NOMO-1 treated with DMSO at 0.1 percent for 48 hours (cell line): ENCODE measurements around the gene FAM168A.

ENCODE experiments used
- DNase-seq: peaks from one replicate; lab custom pipeline; 2025; ENCODE audit not compliant: unreplicated experiment; lab: John Stamatoyannopoulos, UW

Gene FAM168A

DNA sequence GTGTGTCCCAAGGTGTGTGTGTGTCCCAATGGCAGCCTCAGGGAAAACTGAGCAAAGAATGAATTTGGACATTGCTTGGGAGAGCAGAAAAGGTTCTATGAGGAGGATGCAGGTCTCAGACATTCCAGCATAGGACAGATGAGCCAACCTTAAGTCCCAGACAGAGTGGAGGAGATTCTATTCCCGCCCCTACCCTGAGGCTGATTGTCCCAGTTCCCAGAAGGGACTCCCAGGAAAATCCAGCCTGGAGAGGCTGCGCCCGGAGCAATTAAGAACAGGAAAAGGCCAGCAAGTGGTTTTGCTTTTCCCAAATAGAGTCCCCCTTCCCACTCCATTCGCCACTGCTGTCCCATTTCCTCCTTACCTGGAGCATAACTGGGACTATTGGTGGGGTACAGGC is 167.6 kb downstream of the FAM168A start:
- DNase-seq = no peak

DNA sequence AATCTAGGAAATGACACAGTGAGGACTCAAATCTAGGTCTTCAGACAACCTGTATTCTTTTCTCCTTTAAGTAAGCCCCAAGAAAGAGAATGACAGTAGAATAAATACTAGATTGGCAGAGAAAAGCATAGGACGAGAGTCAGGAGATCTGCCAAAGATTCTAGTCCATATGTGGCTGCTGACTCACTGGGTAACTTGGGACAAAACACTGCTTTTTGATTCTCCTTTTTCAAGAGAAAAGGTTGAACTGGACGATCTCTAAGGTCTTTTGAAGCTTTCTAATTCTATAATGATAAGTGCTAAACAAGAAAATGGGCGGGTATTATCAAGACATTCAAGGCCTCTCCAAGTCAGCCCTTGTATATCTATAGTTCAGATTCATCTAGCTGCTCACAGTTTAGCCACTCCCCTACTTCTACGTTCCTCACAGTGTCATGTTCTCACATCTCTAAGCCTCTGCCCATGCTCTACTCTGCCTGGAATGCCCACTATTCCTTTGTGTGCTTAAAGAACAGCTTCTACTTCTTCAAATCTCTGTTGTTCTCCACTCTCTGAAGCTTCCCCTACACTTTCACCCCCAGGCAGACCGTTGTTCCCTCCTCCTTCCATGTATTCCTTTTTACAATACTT is 168.7 kb downstream of the FAM168A start:
- no peak for DNase-seq

DNA sequence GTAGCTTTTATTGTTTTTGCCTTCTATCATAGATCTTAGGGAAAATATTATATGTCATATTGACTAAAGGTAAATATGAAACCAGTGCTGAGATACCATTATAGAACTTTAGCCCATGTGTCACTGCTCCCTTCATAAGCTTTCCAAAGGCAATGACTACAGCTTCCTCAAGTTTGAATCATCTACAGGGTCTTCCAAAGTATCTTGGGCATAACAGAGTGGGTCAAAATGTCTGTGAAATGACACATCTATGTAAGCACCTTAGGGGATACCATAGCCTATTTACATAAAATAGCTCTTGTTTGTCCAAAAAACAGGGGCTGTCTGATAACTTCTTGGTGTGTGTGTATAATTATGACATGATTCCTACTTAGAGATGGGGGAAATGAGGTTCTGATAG is 169.2 kb downstream of the FAM168A start:
- DNase-seq = no peak

DNA sequence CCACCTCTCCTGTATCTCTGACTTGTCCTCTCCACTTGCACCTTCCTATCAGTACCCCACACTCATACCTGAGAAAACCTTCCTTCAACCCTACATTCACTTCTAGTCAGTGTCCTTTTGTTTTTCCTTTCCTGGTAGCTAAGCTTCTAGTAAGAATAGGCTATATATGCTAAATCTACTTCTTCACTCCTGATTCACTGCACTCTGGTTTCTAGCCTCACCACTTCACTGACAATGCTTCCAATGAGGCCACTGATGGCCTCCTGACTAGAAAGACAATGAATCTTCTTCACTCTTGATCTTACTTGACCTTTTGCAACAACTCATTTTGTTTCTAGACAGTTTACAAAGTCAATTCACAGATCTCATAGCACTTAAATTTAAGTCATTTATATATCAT is 169.7 kb downstream of the FAM168A start:
- no peak for DNase-seq

DNA sequence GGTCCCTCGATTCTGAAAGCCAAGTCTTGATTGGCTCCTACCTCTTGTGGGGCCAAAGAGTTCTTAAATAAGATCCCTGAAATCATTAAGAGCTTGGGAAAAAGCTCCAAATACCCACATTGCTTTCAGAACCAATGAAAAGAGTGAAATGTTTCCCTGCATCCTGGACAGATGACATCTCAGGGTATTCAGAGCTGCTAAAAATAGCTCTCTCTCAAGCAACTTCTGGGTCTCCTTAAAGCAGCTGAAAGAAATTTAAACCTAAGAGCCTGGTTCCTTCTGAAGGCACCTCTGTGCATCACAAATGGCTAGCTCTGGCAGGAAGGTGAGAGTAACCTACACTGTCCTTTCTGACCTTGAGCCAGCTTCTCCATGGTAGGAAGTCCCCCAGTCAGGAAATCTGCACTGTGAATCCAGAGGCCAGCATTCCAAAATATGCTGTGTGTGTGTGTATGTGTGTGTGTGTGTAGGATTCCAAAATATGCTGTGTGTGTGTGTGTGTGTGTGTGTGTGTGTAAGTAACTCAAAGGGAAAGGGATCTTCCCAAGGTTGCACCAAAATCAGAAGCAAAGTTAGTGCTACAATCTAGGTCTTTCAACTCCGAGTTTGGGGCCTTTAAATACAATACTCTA is 171.6 kb downstream of the FAM168A start:
- DNase-seq = no peak

DNA sequence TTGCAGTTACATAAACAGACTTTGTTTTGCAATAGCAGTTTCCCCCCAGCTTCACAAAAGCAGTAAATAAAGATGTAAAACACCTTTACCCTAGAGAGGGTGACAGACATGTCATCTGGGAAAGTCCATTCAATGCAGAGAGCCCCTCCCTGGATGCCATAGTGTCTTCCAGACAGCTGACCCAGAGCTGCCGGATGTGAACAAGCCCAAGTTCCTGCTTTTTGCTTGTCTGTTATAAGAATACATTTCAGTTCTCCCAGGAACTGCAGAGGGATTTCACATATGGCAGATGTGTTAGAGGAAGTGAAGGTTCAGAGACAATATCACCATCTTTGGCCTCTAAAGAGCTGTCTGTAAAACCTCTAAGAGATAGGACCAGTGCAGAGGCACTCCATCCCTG is 172.8 kb downstream of the FAM168A start:
- DNase-seq = peak; percentile 71

DNA sequence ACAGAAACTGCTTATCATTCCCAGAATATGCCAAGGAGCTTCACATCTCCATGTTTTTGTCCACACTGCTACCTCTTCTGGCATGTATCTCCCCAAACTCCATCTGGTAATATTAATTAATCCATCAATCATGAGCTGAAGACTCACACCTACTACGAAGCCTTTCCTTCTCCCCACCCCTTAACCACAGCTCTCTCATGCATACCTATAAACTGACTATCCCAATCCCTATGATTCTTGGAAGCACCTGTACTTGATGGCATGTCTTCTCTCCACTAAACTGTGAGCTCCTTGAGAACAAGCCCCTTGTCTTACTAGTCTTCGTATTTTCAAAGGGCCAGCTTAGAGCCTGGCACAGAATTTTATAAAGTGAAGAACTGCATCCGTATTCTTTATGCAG is 174.4 kb downstream of the FAM168A start:
- DNase-seq = no peak

DNA sequence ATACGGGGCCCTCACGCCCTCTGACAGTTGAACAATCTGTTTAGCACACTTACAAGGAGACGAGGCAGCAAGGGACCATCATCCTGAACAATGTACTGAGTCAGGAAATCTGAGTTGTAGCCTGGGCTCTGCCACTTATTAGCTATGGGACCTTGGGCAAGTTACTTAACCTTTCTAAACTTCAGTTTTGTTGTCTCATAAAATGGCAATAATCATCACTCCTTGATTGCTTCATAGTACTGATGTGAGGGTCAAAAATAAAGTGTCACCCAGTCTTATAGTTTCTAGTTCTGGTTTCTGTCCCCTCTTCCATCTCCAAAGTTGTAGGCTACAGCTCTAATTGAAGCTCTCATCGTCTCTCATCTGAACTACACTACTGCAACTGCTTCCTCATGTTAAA is 175.0 kb downstream of the FAM168A start:
- DNase-seq = peak; percentile 16

DNA sequence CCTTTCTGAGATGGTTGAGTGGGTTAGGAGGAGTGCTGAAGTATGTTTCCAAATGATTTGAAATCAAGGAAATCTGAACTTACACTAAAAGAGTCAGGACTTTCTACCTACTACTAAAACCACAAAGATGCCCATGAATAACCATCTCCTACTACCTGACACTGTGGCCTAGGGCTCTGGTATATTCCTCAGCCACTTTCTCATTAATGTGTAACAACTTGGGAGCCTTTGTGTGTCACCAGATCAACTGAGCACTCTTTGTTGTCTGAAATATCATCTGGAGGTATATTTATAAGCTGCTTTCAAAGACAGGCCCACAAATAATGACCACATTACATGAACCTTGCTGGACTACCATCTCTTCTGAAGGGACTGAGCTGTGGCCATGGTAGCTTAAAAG is 177.8 kb downstream of the FAM168A start:
- no peak for DNase-seq

DNA sequence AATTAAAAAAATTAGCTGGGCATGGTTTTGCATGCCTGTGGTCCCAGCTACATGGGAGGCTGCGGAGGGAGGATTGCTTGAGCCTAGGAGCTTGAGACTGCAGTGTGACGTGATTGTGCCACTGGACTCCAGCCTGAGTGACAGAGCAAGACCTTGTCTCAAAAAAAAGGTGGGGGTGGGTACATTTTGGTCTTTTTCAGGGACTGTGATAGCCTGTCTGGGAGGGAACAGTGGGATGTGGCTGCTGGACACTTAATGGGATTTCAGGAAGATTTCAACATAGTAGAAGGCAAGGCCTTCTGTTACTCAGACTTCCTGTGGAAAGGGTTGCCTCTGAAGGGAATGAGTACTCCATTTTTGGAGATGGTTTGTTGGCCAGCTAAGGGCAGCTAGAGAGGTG is 181.1 kb downstream of the FAM168A start:
- DNase-seq = no peak

DNA sequence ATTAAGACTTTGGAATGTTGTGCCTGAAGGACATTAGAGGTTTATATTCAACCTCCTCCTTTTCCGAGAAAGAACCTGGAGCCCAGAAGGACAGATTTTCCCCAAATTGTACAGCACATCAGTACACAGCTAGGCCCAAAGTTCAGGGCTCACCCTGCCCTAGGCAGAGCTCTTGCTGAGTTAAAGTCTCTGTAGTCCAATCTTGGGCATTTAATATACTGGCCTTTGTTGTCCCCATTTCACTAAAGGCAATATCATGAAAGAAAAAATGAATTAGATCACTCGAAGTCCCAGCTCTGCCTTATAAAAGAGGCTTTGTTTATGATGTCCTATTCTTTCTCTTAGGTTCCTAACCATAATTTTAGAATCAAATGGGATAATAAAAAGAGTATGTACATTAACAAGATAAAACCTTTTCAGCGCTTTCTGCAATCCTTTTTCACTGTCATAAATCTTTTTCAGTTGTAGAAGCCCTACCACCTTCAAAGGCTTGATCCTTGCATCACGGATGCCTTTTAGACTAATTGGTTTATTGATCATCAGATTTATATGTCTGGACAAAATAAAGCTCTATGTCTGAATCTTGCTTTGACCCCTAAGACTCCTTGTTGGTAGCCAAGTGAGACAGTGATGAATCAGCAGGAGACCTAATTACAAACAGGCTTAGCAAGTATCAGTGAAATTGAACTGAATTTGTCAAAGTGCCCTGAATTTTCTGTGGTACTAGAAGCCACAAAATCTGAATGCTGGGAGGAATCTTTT is 181.9 kb downstream of the FAM168A start:
- no peak for DNase-seq

DNA sequence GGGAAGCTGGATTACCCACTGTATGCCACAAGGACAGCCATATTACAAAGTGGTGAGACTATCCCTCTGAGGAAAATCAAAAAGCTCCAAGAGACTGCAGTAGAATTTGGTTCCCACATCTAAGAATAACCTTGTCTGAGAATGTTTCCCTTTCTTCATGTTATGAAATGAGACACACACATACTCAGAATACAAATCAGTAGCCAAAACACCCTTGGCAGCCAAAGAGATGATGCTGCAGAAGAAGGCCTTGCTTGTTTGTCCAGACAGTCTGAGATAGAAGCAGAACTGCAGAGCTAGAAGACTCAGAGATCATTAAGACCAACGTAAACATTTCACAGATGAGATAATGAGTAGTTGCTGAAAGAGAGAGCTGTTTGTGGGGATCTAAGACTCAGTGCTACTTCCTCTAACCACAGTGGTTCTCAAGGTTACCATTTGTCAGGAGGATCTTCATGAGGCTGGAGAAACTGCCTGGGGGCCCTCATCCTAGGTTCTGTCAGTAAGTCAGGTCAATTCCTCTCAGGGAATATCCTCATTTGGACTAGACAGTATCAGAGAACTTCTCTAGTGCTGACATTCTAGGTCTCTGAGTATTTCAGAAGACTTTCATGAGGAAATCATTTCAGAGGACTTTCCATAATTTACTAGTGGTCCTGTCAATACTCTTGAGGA is 182.8 kb downstream of the FAM168A start:
- peak; percentile 78 for DNase-seq

DNA sequence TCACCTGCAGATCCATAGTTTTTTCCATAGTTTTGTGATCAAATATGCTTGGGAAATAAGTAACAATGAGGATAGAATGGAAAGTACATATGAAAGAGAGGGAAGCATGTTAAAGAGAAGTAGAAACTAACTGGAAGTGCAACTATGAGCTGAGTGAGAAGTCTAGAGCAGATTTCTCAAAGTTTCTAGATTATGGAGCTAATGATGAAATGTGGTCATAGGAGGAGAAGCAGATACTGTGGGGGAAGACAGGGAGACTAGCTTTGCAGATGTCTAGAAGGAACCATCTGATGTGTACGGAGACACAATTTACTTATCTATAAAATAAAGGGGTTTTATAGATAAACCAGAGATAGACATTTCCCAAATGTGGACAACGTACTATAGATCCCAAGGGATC is 184.7 kb downstream of the FAM168A start:
- DNase-seq = peak; percentile 58

DNA sequence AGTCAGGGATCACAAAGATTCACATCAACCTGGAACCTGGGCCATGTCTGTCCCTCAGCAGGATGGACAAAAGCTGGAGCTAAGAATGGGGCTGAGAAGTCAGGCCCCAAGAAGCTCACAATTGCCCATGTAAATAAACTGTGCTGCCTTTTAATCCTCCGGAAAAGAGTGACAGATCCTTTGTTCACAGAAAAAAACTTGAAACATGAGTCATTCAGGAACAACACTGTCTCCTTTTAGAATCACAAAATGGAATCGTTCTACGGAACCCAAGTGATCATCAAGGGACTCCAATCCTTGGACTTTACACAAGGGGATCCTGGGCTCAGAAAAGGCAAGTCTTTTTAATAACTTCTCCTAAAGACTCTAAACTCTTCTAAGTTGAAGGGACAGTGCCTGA is 185.6 kb downstream of the FAM168A start:
- no peak for DNase-seq

DNA sequence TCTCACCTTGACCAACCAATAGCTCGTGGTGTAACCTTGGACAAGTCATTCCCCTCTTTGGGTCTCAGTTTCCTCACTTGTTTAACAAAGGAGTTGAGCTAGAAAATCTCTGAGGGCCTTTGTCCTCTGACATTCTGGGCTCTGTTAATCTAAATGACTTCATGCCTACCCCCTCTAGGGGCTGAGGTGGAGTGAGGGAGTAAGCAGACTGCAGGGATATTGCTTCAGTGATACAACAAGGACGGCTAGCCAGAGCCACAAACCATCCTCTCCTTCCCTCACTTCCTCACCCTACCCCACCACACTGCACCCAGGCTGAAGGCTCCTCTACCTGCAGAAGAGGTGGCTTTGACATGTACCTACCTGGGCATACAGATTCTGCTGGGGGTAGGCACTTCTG is 186.9 kb downstream of the FAM168A start:
- DNase-seq = no peak

DNA sequence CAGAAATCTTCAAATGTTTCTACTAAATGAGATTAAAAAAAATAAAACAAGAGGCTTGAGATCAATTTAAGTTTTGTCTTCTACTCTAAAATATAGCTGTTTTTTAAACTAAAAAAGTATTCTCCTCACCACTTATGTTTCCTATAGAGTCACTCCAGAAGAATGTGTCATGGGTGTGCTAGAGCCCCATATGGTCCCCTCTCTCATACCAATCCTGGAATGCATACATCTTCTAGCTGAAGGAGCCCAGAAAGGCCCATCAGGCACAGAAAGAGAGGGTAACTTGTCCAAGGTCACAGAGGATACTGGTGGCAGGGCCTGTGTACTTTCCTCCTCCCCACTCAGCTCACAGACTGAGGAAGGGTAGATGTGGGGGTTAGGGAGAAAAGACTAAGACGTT is 187.3 kb downstream of the FAM168A start:
- no peak for DNase-seq

DNA sequence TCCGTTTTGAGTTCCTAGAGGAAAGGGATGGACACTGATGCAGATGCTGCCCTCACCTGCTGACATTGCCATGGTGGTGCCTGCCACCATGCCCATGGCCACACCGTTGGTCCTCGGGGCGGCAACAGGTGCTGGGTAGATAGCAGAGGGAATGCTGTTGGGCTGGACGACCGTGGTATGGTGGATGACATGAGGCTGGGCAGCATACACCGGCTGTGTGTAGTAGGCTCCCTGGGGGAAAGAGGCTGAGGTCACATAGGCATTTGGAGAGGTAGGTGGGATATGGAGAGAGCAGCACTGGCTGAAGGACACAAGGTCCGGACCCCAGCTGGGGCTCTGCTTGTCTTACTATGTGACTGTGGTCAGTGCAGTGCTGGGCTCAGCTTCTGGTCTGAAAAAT is 188.5 kb downstream of the FAM168A start:
- no peak for DNase-seq

DNA sequence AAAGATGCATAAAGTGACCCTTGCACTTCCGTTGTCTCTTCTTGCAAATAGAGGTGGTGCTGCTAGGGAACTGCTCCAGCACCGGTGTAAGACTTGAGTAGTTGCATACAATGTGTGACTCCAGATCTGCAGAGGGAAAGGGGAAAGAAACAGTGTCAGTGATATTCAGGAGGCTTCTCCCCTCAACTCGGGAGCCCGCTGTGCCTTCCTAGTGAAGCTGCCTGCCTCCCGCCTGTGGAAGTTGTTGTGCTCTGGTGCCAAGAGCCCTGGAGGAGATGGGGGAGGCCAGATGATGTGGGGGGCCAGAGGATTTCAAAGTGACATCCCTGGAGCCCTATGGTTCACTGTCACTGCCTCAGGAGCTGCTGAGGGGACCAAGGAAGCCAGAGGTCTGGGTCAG is 191.3 kb downstream of the FAM168A start:
- DNase-seq = no peak

DNA sequence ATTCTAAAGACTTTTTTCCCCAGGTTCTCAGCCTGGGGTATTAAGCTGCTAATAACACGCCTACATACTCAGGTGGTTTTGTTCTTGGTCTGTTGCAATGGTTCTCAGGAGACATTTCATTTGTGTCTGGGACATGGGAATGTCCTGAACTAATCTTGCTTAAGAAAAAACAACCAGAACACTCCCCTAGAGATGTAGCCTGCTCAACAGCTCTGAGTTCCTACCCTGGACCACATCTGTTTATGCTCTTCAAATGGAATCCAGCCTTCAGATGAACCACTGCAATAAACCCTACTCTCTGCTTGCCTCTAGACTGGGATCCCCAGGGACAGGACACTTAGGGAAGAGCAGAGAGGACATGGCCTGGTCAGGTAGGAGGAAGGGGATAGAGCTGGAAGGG is 191.8 kb downstream of the FAM168A start:
- no peak for DNase-seq

DNA sequence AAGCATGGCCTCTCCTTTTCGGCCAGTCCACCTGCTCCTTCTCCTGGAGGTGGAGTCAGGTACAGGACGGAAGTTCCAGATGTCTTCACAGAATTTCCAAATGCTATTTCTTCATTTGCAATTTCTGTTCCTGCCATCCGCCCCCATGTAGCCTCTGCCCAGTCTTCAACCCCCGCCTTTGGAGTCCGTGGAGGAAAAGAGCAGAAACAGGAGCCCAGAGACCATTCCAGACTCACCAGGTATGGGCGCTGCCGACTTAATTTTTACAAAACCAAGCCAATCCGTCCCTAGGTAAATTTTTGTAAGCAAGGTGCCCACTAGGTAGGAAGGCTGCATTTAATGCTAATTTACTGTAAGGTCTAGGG is 192.8 kb downstream of the FAM168A start:
- no peak for DNase-seq

DNA sequence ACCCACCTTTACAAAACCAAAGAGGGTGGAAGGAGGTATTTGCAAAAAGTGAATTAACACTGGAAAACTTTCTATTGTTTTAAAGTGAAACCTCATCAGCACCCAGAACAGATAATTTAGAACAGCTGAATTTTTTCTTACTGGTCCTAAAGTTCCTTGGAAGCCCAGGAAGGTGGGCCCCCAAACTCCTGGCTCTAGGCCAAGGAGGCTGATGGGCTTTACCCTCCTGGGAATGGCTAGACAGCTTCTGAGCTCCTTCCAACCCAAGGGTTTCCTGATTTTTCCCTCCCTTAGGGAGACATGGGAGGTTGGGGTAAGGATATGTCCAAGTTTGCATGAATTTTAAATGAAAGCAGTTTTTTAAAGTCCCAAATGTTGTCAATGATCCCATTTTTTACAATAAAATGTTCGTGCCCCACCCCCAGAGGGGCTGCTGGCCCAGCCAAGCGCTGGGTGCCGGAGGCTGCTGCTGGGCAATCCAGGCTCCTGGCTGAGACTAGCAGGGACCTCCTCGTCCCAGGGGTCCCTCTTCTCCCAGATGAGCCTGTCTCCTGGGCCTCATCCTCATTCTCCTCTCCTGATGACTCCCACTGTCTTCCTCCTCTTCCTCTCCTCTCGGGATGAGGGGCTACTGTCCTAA is 193.3 kb downstream of the FAM168A start:
- DNase-seq = no peak

DNA sequence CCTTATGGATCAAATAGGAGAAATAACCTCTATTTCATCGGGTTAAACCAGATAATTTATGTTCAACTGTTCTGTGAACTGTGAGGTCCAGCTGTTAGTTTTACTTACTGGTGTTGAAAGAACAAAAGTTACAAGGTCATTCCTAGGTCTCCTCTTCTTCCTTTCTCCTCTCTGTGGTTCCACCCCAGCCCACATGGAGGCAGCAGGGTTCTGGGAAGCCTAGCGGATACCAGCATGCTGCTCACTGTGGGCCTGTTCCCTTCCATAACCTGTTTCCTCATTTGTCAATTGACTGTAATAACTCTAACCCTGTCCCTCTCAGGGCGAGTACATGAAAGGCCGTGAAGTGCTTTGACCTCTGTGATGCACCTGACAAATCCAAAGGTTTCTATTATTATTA is 193.9 kb downstream of the FAM168A start:
- peak; percentile 63 for DNase-seq
